ENCODE measurements around the gene STK10. TPM values are rescaled to one million over a fixed set of nuclear protein-coding genes. Genes with fewer than 3 reads are reported as not detected.

STK10 gene
- total RNA-seq, 1 experiment from 2014 or later = 14.5 TPM

GRCh38 chr5:172178991-172179989, 8.7 kb downstream of the STK10 start:
- DNase-seq = peak; percentile 51 to 73
- Histone ChIP-seq H3K9me3 (replicated peaks) (no peaks in the 10 kb centered on the region), H3K27me3 (no peaks in the 10 kb centered on the region), H3K4me3 (0 out of 2 replicates have a peak overlapping the region, but pooled peaks have one; percentile 15), H3K4me1 (peaks cover 12% of the 10 kb centered on the region), H3K27ac (peak overlapping the region; percentile 34), H3K36me3 (no peaks in the 10 kb centered on the region)

- no peak for DNase-seq
- H3K4me1 ChIP-seq = peaks cover 12% of the 10 kb centered on the region
- H3K27ac ChIP-seq = no peak overlapping the region
- H3K4me3 ChIP-seq = no peak overlapping the region
- no peaks in the 10 kb centered on the region for H3K27me3 ChIP-seq
- H3K9me3 ChIP-seq (replicated peaks) = no peaks in the 10 kb centered on the region
- no peaks in the 10 kb centered on the region for H3K36me3 ChIP-seq
Observed at GRCh38 chr5:172178301-172178987, 9.6 kb downstream of the STK10 start.

GRCh38 chr5:172177176-172177575, 10.8 kb downstream of the STK10 start:
- no peak overlapping the region for H3K27ac ChIP-seq
- peaks cover 12% of the 10 kb centered on the region for H3K4me1 ChIP-seq
- no peaks in the 10 kb centered on the region for H3K27me3 ChIP-seq

GRCh38 chr5:172175263-172175719, 12.7 kb downstream of the STK10 start:
- H3K36me3 ChIP-seq = no peaks in the 10 kb centered on the region
- no peak overlapping the region for H3K4me3 ChIP-seq
- no peaks in the 10 kb centered on the region for H3K27me3 ChIP-seq
- DNase-seq = no peak
- no peaks in the 10 kb centered on the region for H3K9me3 ChIP-seq (replicated peaks)
- peaks cover 12% of the 10 kb centered on the region for H3K4me1 ChIP-seq
- H3K27ac ChIP-seq = no peak overlapping the region

More at GRCh38 chr5:172177176-172177575, 10.8 kb downstream of the STK10 start:
- Histone ChIP-seq H3K36me3 (no peaks in the 10 kb centered on the region), H3K4me3 (no peak overlapping the region), H3K9me3 (replicated peaks) (no peaks in the 10 kb centered on the region)
- DNase-seq = no peak

GRCh38 chr5:172173564-172174153, 14.4 kb downstream of the STK10 start:
- Histone ChIP-seq H3K27me3 (no peaks in the 10 kb centered on the region), H3K4me3 (no peak overlapping the region), H3K36me3 (no peaks in the 10 kb centered on the region), H3K9me3 (replicated peaks) (no peaks in the 10 kb centered on the region), H3K27ac (no peak overlapping the region), H3K4me1 (peaks cover under 1% of the 10 kb centered on the region)
- DNase-seq = no peak

GRCh38 chr5:172172912-172173563, 15.0 kb downstream of the STK10 start:
- Histone ChIP-seq H3K9me3 (replicated peaks) (no peaks in the 10 kb centered on the region), H3K36me3 (no peaks in the 10 kb centered on the region), H3K4me1 (peaks cover 7% of the 10 kb centered on the region), H3K27ac (no peak overlapping the region), H3K4me3 (no peak overlapping the region), H3K27me3 (no peaks in the 10 kb centered on the region)
- DNase-seq = no peak

- no peak overlapping the region for H3K27ac ChIP-seq
- no peaks in the 10 kb centered on the region for H3K27me3 ChIP-seq
- H3K4me1 ChIP-seq = peaks cover 9% of the 10 kb centered on the region
- H3K9me3 ChIP-seq (replicated peaks) = no peaks in the 10 kb centered on the region
- DNase-seq = no peak
- no peak overlapping the region for H3K4me3 ChIP-seq
- no peaks in the 10 kb centered on the region for H3K36me3 ChIP-seq
Observed at GRCh38 chr5:172171118-172171517, 16.9 kb downstream of the STK10 start.

GRCh38 chr5:172170251-172170701, 17.7 kb downstream of the STK10 start:
- Histone ChIP-seq H3K9me3 (replicated peaks) (no peaks in the 10 kb centered on the region), H3K4me1 (peaks cover 10% of the 10 kb centered on the region), H3K27ac (no peak overlapping the region), H3K27me3 (no peaks in the 10 kb centered on the region), H3K4me3 (no peak overlapping the region), H3K36me3 (no peaks in the 10 kb centered on the region)
- DNase-seq = no peak

- Histone ChIP-seq H3K9me3 (replicated peaks) (no peaks in the 10 kb centered on the region), H3K4me1 (peaks cover 18% of the 10 kb centered on the region), H3K27me3 (no peaks in the 10 kb centered on the region), H3K36me3 (no peaks in the 10 kb centered on the region), H3K27ac (no peak overlapping the region), H3K4me3 (no peak overlapping the region)
- DNase-seq = no peak
Observed at GRCh38 chr5:172169216-172169615, 18.8 kb downstream of the STK10 start.

- Histone ChIP-seq H3K36me3 (no peaks in the 10 kb centered on the region), H3K4me1 (peaks cover 24% of the 10 kb centered on the region), H3K27me3 (no peaks in the 10 kb centered on the region), H3K4me3 (no peak overlapping the region), H3K9me3 (replicated peaks) (no peaks in the 10 kb centered on the region), H3K27ac (peak overlapping the region; percentile 8)
- DNase-seq = peak; percentile 39 to 51
Observed at GRCh38 chr5:172168311-172168710, 19.7 kb downstream of the STK10 start.

- peak overlapping the region; percentile 8 for H3K27ac ChIP-seq
- H3K4me3 ChIP-seq = no peak overlapping the region
- H3K27me3 ChIP-seq = no peaks in the 10 kb centered on the region
- H3K36me3 ChIP-seq = no peaks in the 10 kb centered on the region
- H3K4me1 ChIP-seq = peaks cover 26% of the 10 kb centered on the region
- DNase-seq = no peak
- H3K9me3 ChIP-seq (replicated peaks) = no peaks in the 10 kb centered on the region
Observed at GRCh38 chr5:172167895-172168294, 20.1 kb downstream of the STK10 start.

GRCh38 chr5:172166030-172166826, 21.8 kb downstream of the STK10 start:
- DNase-seq = no peak
- no peaks in the 10 kb centered on the region for H3K36me3 ChIP-seq
- peaks cover 26% of the 10 kb centered on the region for H3K4me1 ChIP-seq
- no peaks in the 10 kb centered on the region for H3K27me3 ChIP-seq
- no peak overlapping the region for H3K27ac ChIP-seq
- no peaks in the 10 kb centered on the region for H3K9me3 ChIP-seq (replicated peaks)
- no peak overlapping the region for H3K4me3 ChIP-seq

GRCh38 chr5:172165465-172165864, 22.6 kb downstream of the STK10 start:
- Histone ChIP-seq H3K4me3 (no peak overlapping the region), H3K4me1 (peaks cover 26% of the 10 kb centered on the region), H3K36me3 (no peaks in the 10 kb centered on the region), H3K27ac (peak overlapping the region; percentile 58), H3K9me3 (replicated peaks) (no peaks in the 10 kb centered on the region), H3K27me3 (no peaks in the 10 kb centered on the region)
- no peak for DNase-seq

All from SJCRH30 (cell line).